DMS53 treated with DMSO at 0.1 percent for 48 hours (cell line): ENCODE data around the gene GPR107.

Experiments used
- DNase-seq: peaks from one replicate; lab custom pipeline; 2025; ENCODE audit not compliant: unreplicated experiment; lab: John Stamatoyannopoulos, UW

GPR107 gene

DNA sequence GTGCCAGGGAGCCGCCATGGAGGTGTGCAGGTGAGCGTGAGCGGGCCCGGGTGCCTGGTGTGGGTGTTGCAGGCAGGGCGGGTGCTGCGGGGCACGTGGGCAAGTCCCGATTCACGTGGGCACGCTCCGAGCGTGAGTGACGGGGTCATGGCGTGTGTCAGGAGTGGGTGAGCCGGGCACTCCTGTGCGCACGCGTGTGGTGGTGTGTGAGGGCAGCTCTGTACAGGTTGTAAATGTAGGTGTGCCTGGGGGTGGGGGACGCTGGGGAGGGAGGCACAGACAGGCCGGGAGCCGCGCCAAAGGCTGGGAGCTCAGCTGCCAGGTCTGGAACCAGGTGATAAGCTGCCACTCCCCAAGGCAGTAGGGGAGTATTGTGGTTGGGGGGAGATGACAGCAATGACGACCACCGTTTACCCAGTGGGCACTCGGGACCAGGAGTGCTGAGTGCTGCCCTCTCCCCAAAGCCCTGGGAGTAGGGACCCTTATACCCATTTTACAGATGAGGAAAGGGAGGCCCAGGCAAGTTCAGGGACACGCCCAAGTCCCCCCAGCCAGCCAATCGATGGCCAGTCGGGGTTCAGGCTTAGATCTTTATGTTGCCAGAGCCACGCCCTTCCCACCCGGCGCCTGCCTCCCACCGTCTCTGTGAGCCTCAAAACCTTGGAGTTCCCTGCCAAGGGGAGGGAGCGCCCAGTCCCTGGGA is 128.1 kb downstream of the GPR107 start:
- no peak for DNase-seq

DNA sequence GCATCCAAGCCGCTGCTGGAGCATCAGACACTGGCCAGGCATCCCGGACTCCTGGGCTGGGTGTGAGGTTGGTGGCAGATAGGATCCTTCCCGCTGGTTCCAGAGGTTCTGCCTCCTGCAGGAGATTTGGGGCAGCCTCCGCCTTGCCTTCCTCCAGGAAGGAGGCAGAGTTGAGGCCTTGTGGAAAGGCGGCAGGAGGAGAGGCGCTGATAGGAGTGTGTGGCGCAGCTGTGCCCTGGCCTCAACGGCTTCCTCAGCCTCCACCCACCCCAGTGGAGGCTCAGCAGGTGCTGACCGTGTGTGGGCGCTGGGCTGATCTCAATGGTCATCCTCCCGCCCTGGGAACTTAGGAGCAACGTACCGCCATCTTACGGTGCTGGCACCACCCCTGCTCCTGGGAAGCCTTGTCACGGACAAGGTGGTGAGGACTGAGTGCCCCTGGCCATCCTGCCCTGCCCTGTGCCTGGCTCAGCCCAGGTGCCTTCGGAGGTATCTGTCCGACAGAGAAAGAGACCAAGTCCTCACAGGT is 128.7 kb downstream of the GPR107 start:
- no peak for DNase-seq

DNA sequence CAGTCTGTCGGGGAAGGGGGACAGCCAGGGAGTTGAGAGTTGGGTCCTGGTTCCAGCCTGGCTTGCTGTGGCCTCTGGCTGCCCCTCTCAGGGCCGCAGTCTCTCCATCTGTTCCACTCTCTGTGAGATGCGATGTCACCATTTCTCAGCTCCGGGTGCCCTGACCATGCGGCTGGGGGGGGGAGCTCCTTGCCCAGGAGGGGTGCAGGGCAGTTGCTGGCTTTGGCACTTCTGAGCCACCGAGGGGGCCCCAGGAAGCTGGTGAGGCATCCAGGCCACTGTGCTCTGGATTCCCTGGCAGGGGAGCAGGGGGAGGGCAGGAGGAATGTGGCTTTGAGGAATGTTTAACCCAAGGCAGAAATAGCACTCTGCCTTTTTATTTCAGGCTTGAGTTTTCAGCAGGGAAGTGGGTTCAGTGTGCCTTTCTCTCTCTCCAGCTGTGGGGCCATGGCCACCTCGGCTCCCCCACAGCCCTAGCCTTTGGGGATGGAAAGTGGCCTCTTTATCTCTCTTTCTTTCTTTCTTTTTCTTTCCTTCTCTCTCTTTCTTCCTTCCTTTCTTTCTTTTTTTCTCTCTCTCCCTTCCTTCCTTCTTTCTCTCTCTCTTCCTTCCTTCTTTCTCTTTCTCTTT is 129.5 kb downstream of the GPR107 start:
- DNase-seq: no peak

DNA sequence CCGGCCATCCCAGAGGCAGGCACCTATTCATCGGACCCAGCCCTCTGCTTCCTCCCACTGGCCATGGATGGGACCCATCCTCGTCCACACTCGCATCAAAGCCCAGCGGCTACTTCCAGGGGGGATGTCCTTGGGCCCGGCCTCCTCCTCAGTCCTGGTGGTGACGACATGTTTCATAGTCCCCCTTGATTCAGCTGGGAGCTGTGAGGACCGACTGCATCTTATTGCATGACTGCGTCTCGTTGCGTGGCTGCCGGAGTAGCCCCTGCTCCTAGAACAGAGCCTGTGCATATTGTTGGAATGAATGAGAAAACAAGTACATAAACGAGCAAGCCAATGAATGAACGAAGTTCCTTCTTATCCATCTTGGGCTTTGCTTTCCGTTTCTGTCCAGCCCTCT is 131.3 kb downstream of the GPR107 start:
- no peak for DNase-seq

DNA sequence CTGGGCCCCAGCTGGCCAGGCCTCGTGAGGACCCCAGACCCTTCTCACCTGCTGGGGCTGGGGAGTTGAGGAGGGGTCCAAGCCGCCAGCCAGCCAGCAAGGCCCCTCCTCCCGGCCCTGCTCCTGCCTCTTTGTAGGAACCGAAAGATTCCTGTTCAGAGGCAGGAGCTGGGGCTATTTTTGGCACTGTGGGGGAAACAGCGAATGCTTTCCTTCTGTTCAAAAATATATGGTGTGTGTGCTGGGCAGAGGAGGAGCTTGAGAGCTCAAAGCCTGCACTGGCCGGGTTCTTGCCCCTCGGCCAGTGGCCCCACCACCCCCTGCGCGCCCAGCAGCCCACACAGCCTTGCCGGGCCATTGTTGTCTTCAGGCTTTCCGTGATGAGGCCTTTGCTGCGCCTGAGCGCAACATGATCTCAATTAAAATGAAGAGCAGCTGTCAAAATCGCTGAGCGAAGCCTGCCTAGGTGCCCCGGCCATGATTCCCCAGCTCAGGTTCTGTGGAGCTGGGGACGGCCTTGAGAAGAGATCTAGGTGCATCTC is 131.9 kb downstream of the GPR107 start:
- no peak for DNase-seq

DNA sequence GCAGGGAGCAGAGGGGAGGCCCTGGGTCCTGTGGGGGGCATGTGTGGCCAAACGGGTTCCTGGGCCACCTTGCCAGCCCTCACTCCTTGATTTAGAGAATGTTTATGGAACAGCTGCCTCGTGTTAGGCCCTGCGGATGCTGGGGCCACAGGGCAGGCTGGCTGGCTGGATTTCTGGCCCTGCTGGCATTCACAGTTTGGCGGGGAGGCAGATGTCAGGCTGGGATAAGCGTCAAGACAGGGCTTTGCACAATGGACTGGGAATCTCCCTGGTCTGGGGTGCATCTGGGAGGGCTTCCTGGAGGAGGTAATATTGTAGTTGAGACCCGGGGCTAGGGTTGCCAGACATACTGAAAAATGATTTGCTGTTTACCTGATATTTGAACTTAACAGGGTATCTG is 132.3 kb downstream of the GPR107 start:
- no peak for DNase-seq

DNA sequence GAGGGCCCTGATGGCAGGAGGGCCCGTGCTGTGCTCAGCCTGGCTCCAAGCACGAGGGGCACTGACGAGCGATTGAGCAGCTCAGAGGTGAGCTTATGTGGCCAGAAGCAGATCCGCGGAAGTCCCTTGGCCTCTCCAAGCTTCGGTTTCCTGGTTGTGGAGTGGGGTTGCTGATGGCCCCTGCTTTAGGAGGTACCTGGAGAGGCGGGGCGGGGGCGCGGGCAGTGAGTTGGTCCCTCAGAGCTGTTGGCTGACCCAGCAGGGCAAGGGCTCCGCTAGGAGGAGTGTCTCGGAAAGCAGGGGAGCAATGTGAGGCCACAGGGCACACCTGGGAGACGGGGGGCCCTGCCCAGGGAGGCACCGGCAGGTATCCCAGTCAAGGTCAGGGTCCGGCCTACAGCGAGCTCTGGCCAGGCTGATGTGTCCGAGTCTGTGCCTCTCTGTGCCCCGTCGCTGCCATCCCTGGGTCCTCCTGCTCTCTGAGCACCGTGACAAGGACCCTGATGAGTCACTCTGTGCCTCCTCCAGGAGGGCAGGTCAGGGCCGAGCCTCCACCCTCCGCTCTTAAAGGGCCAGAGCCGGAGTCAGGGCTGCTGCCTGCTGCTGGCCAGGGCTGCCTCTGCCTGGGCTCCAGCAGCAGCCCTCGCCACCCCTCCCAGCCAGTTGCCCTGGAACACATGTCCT is 133.3 kb downstream of the GPR107 start:
- peak; percentile 67 for DNase-seq

DNA sequence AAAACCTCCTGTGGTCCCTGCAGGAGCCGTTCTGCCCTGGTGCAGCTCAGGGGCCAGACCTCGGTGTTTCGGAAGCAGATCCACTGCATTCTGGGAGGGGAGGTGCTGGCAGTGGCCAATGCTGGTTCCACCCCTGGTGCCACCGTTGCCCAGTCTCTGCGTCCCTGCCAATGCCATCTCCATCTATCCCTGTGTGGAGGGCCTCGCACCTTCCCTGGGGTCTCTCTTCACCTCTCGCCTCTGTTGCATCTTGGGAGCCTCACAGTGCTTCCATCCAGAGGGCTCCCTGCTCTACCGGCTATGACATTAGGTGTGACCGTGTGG is 133.8 kb downstream of the GPR107 start:
- no peak for DNase-seq

DNA sequence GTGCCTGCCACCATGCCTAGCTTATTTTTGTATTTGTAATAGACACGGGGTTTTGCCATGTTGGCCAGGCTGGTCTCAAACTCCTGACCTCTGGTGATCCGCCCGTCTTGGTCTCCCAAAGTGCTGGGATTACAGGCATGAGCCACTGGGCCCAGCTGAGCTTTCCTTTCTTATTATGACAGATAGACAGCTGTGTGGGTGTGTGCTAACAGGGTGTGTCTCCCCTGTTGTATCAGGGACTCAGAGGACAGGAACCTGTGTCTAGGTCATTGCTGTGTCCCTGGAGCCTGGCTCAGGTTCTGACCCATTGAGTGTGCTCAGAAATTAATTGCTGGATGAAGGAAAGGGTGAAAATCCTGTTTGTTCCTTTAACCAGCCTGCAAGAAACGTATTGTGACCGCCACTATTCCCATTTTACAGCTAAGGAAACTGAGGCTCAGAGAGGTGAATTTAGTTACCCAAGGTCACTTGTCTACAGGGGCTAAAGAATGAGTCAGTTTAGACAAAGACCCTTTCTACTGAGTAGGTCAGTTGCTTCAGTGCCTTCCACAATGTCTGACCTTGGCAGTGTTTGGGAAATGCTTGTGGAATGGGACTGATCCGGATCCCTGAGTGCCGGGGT is 135.3 kb downstream of the GPR107 start:
- no peak for DNase-seq
